ENCODE data around the gene STARD3NL.

STARD3NL gene

GRCh38 chr7:38185395-38186307 is 7.6 kb downstream of the STARD3NL start:
- no peak for DNase-seq (ENCODE audit: low read depth)

- peak; percentile 48 for DNase-seq (ENCODE audit: low read depth)
Measured at GRCh38 chr7:38186593-38187314, 8.7 kb downstream of the STARD3NL start.

- no peak for DNase-seq (ENCODE audit: low read depth)
Measured at GRCh38 chr7:38187794-38188440, 9.9 kb downstream of the STARD3NL start.

- no peak for DNase-seq (ENCODE audit: low read depth)
Measured at GRCh38 chr7:38189231-38189938, 11.3 kb downstream of the STARD3NL start.

- no peak for DNase-seq (ENCODE audit: low read depth)
Measured at GRCh38 chr7:38190011-38190410, 12.0 kb downstream of the STARD3NL start.

GRCh38 chr7:38191791-38192190 is 13.7 kb downstream of the STARD3NL start:
- no peak for DNase-seq (ENCODE audit: low read depth)

- DNase-seq (ENCODE audit: low read depth), result no peak
Measured at GRCh38 chr7:38192327-38192726, 14.3 kb downstream of the STARD3NL start.

GRCh38 chr7:38195804-38196595 is 18.0 kb downstream of the STARD3NL start:
- DNase-seq (ENCODE audit: low read depth), result no peak

GRCh38 chr7:38198366-38198765 is 20.3 kb downstream of the STARD3NL start:
- DNase-seq (ENCODE audit: low read depth), result no peak

GRCh38 chr7:38199154-38199553 is 21.1 kb downstream of the STARD3NL start:
- no peak for DNase-seq (ENCODE audit: low read depth)

- DNase-seq (ENCODE audit: low read depth), result no peak
Measured at GRCh38 chr7:38199782-38200181, 21.7 kb downstream of the STARD3NL start.

- no peak for DNase-seq (ENCODE audit: low read depth)
Measured at GRCh38 chr7:38206071-38206470, 28.0 kb downstream of the STARD3NL start.

- no peak for DNase-seq (ENCODE audit: low read depth)
Measured at GRCh38 chr7:38207843-38208242, 29.8 kb downstream of the STARD3NL start.

GRCh38 chr7:38211486-38211885 is 33.4 kb downstream of the STARD3NL start:
- DNase-seq (ENCODE audit: low read depth), result no peak

- DNase-seq (ENCODE audit: low read depth), result no peak
Measured at GRCh38 chr7:38211940-38212339, 33.9 kb downstream of the STARD3NL start.

GRCh38 chr7:38215115-38215514 is 37.1 kb downstream of the STARD3NL start:
- DNase-seq (ENCODE audit: low read depth), result no peak

- peak; percentile 89 for DNase-seq (ENCODE audit: low read depth)
Measured at GRCh38 chr7:38215735-38216670, 38.0 kb downstream of the STARD3NL start.

GRCh38 chr7:38217672-38218071 is 39.6 kb downstream of the STARD3NL start:
- DNase-seq (ENCODE audit: low read depth), result no peak

GRCh38 chr7:38220452-38220851 is 42.4 kb downstream of the STARD3NL start:
- DNase-seq (ENCODE audit: low read depth), result no peak

- DNase-seq (ENCODE audit: low read depth), result no peak
Measured at GRCh38 chr7:38222481-38223096, 44.5 kb downstream of the STARD3NL start.
